K562 (cell line): ENCODE measurements around the gene VAC14. TPM values are rescaled to one million over a fixed set of nuclear protein-coding genes. Genes with fewer than 3 reads are reported as not detected.

Experiments used
- ATAC-seq: fragments of 200-7000 bp; cut with Tn5 transposase; 3 replicates; pipeline ENCODE4 v1.9.1; 2020; ENCODE audit warnings: moderate library complexity
- BruUV-seq: library from RNA; stranded (reverse); fragments of 400-500 nt; replicated peaks from 2 replicates; lab custom pipeline; 2021; lab: Mats Ljungman, UMichigan
- CTCF ChIA-PET: fragments of 300-600 bp; formaldehyde crosslinking; extraction: SDS; loops from one replicate; lab custom pipeline; 2021; ENCODE audit warnings: low intra/inter-chr PET ratio; lab: Yijun Ruan, JAX
- POLR2A ChIA-PET: fragments of 300-600, 350-650 bp; sonication (Branson Sonifier 250); formaldehyde crosslinking; extraction: SDS; loops from one replicate; lab custom pipeline; 2021; ENCODE audit warnings: antibody characterized with exemption, inconsistent platforms; lab: Yijun Ruan, JAX
- DNase-seq, 4 experiments: peaks; one replicate each; pipeline versions ENCODE4 v3.0.0 to v3.0.0-alpha.2; 2011 to 2018; ENCODE audit warnings: low spot score in 3 of 4, mixed read lengths in 3 of 4; ENCODE audit errors: extremely low read depth in 1 of 4
- FAIRE-seq: peaks from 2 replicates; lab custom pipeline; 2011; peaks lifted over from hg19 to GRCh38; lab: Jason Lieb, UNC
- H2AFZ ChIP-seq: 2 replicates; pipeline ENCODE4 v1.6.0; 2011; ENCODE audit warnings: low read depth, low read length, control low read depth, inconsistent platforms
- H3K27ac ChIP-seq: fragments of 200-600 bp; 3 replicates; pipeline ENCODE4 v1.8.0; 2011; ENCODE audit warnings: low read depth, mild to moderate bottlenecking, control low read depth, inconsistent platforms, low read length, moderate library complexity, mixed read lengths; ENCODE audit errors: extremely low read depth
- H3K27me3 ChIP-seq, 2 experiments: fragments of 300-600 bp in 1 of 2; 2 replicates in 1 of 2; 3 replicates in 1 of 2; pipeline versions ENCODE4 v1.6.0 to v1.8.0; 2011; ENCODE audit warnings: inconsistent platforms in 2 of 2, low read length in 2 of 2, mild to moderate bottlenecking in 1 of 2, mixed read lengths in 1 of 2, moderate library complexity in 1 of 2; ENCODE audit not compliant: control insufficient read depth in 2 of 2, insufficient read depth in 2 of 2
- H3K36me3 ChIP-seq: fragments of 300-600 bp; 3 replicates; pipeline ENCODE4 v1.8.0; 2011; ENCODE audit warnings: mild to moderate bottlenecking, low read length, inconsistent platforms; ENCODE audit not compliant: control insufficient read depth, insufficient read depth
- H3K4me1 ChIP-seq, 2 experiments: fragments of 200-600 bp in 1 of 2; replicated peaks in 1 of 2; 2 replicates in 1 of 2; 3 replicates in 1 of 2; pipeline versions ENCODE4 v1.5.1 to v1.8.0; 2011; ENCODE audit warnings: inconsistent platforms in 2 of 2, low read length in 2 of 2, mild to moderate bottlenecking in 1 of 2, mixed read lengths in 1 of 2, moderate library complexity in 1 of 2; ENCODE audit not compliant: control insufficient read depth in 2 of 2, insufficient read depth in 2 of 2
- H3K4me2 ChIP-seq: 2 replicates; pipeline ENCODE4 v1.6.1; 2011; ENCODE audit warnings: low read length, control low read depth, inconsistent platforms, mixed read lengths; ENCODE audit not compliant: insufficient read depth
- H3K4me3 ChIP-seq: fragments of 200-600 bp; sonication (generic), shearing (Covaris generic); 2 replicates; pipeline ENCODE4 v1.5.1; 2016; ENCODE audit warnings: control low read depth, inconsistent platforms
- H3K79me2 ChIP-seq: fragments of 200-600 bp; 3 replicates; pipeline ENCODE4 v1.8.0; 2011; ENCODE audit warnings: low read length, inconsistent platforms; ENCODE audit not compliant: control insufficient read depth, insufficient read depth
- H3K9ac ChIP-seq, 2 experiments: 2 replicates each; pipeline versions ENCODE4 v1.6.0 to v1.6.1; 2011; ENCODE audit warnings: low read depth in 2 of 2, low read length in 2 of 2, control low read depth in 1 of 2, inconsistent platforms in 1 of 2, mild to moderate bottlenecking in 1 of 2, mixed read lengths in 1 of 2; ENCODE audit not compliant: insufficient read depth in 1 of 2
- H3K9me1 ChIP-seq: one replicate; pipeline ENCODE4 v1.6.0; 2011; ENCODE audit warnings: inconsistent platforms, mild to moderate bottlenecking, low read length, moderate library complexity; ENCODE audit not compliant: control insufficient read depth, insufficient read depth
- H3K9me3 ChIP-seq: replicated peaks from 2 replicates; pipeline ENCODE4 v1.5.1; 2011; ENCODE audit warnings: low read depth, low read length, inconsistent platforms; ENCODE audit not compliant: control insufficient read depth, insufficient read depth
- H4K20me1 ChIP-seq: replicated peaks from 2 replicates; pipeline ENCODE4 v1.6.1; 2011; ENCODE audit warnings: low read length, inconsistent platforms, mixed read lengths; ENCODE audit not compliant: control insufficient read depth, insufficient read depth
- DMBX1 ChIP-seq: fragments of 250-450 bp; sonication (Bioruptor Pico); IDR thresholded peaks from 2 replicates; pipeline ENCODE4 v1.8.0; 2022; ENCODE audit warnings: inconsistent platforms, mild to moderate bottlenecking, moderate library complexity, borderline replicate concordance
- PATZ1 ChIP-seq: fragments of 250-450 bp; sonication (Bioruptor Pico); IDR thresholded peaks from 2 replicates; pipeline ENCODE4 v1.5.0; 2020; ENCODE audit warnings: mild to moderate bottlenecking, borderline replicate concordance
- PYGO2 ChIP-seq: fragments of 450-650 bp; IDR thresholded peaks from 2 replicates; pipeline ENCODE4 v1.6.1; 2016; ENCODE audit warnings: mild to moderate bottlenecking, missing genetic modification characterization, moderate library complexity, missing compliant biosample characterization
- WGBS: fragments of 100-300 bp; shearing (Covaris generic); methylation state at CpG from one replicate; pipeline ENCODE4 v1.1.6; 2016; ENCODE audit warnings: low coverage, mixed read lengths; ENCODE audit not compliant: insufficient coverage; ENCODE audit errors: missing lambda C conversion rate; 5-methylcytosine and 5-hydroxymethylcytosine counted together
- in situ Hi-C: fragments of 300-500 bp; cut with MboI; formaldehyde crosslinking; loops from 4 replicates; pipeline ENCODE4 v1.15.0; 2018; ENCODE audit warnings: inconsistent platforms, mixed read lengths
- intact Hi-C: fragments of 100-400 bp; cut with micrococcal nuclease; formaldehyde crosslinking; loops from 2 replicates; pipeline ENCODE4 v1.14.2; 2022
- polyA plus RNA-seq, 8 experiments: library from polyadenylated mRNA; depleted of rRNA in 4 of 8; stranded (reverse) in 5 of 8; unstranded in 3 of 8; fragments of >200 nt; fragmentation: Nextera tagmentation in 2 of 8; fragmentation: Illumina TruSeq in 1 of 8; extraction: Ambion mirVana in 2 of 8; extraction: Trizol in 1 of 8; gene quantifications; 2 replicates each; pipeline versions ENCODE4 v1.2.1 to v1.2.3, GENCODE V29; 2011 to 2014; ENCODE audit warnings: inconsistent platforms in 1 of 8, missing spikeins in 1 of 8
- total RNA-seq, 7 experiments: library from RNA; depleted of rRNA in 6 of 7; stranded (reverse); fragments of >200 nt in 6 of 7; fragmentation: Illumina TruSeq in 2 of 7; extraction: Trizol in 2 of 7; gene quantifications; 2 replicates each; pipeline versions ENCODE4 v1.2.1 to v1.2.3, GENCODE V29; 2011 to 2021; ENCODE audit warnings: low replicate concordance in 1 of 7

Gene VAC14
- total and polyA plus RNA-seq, 9 of the 15 experiments (the other 6 are each of a cell fraction or from before 2014, with no cell fraction given) = 1.3 to 41.6 (median 26.6) TPM

DNA sequence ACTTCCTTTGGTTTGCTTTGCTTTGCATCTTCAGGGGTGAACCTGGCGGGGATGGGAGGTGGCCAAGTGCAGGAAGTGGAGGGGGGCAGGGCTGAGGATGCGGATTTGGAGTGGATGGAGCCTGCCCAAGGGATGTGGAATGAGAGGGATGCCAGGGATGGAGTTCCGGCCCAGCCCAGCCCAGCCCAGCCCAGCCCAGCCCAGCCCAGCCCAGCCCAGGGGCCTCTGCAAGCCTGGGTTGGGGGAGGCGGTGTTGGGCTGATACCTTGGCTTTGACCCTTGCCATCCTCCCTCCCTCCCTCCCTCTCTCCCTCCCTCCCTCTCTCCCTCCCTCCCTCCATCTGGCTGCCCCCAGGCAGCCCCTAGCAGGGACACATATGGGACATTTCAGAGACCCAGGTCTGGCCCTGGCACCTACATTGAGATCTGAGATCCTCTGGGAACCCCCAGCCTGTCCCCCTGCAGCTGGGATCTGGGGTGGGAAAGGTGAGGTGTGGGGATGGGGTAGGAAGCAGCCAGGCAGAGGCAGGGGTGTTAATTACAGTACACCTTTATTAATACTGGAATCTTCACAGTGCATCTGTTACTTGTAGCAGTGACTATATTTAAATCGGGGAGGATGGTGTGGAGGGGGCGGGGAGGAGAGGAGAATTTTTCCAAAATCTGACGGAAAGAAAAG is 140.1 kb downstream of the VAC14 start:
- Histone ChIP-seq H3K4me1 (peaks cover 0 to 46% of the 10 kb centered on the region in 2 experiments; a peak in 2 of 5 replicates), H3K9me3 (no peaks in the 10 kb centered on the region), H3K27me3 (no peaks in the 10 kb centered on the region), H3K36me3 (peaks cover 27% of the 10 kb centered on the region; the same call in 1 of the 3 replicates), H2AFZ (no peak overlapping the region), H3K4me2 (no peak overlapping the region), H3K4me3 (no peak overlapping the region), H3K9me1 (no peaks in the 10 kb centered on the region), H3K9ac (no peak overlapping the region), H3K27ac (no peak overlapping the region), H4K20me1 (no peaks in the 10 kb centered on the region), H3K79me2 (no peaks in the 10 kb centered on the region)
- intact Hi-C loops (no loop called here), in situ Hi-C loops (no loop called here)
- FAIRE-seq (no peak), ATAC-seq (no peak), DNase-seq (no peak)
- ChIA-PET POLR2A (no interaction called here), CTCF (no interaction called here)
- no TSS peak for BruUV-seq
- 17% methylated on average over 1 of the region's 7 CpGs for WGBS
- TF ChIP-seq DMBX1 (CRISPR knock-in tag) = no peak
- no peak for TF ChIP-seq PYGO2 (tag)
- no peak for TF ChIP-seq PATZ1
